ENCODE measurements around the gene ITGB6.

Gene ITGB6

GRCh38 chr2:160140471-160140870, 59.6 kb downstream of the ITGB6 start:
- TF ChIP-seq, protein P1, sequence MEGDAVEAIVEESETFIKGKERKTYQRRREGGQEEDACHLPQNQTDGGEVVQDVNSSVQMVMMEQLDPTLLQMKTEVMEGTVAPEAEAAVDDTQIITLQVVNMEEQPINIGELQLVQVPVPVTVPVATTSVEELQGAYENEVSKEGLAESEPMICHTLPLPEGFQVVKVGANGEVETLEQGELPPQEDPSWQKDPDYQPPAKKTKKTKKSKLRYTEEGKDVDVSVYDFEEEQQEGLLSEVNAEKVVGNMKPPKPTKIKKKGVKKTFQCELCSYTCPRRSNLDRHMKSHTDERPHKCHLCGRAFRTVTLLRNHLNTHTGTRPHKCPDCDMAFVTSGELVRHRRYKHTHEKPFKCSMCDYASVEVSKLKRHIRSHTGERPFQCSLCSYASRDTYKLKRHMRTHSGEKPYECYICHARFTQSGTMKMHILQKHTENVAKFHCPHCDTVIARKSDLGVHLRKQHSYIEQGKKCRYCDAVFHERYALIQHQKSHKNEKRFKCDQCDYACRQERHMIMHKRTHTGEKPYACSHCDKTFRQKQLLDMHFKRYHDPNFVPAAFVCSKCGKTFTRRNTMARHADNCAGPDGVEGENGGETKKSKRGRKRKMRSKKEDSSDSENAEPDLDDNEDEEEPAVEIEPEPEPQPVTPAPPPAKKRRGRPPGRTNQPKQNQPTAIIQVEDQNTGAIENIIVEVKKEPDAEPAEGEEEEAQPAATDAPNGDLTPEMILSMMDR (IDR thresholded peaks at IDR 0.05; ENCODE audit: borderline replicate concordance, insufficient read depth, low read depth, low read length) = no peak
- no peak overlapping the region for H3K4me3 ChIP-seq (ENCODE audit: low read depth, low read length)

DNA sequence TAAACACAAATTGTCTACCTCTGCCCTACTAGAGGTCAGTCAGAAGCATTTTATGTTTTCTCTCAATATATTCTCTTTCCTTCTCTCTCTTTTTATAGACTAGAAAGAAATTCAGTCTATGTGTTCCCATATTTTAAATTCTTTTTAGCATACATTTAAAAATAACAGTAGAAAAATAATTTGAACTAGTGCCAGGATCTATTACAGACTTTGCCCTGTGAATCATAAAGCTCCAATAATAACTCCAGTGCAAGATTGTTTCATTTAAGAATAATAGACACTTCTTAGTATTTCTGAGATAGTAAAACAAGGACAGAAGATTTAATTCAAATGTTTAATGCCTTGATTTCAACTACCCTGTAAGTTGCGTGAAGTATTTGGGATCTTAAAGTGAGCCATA, 60.1 kb downstream of the ITGB6 start:
- H3K4me3 ChIP-seq (ENCODE audit: low read depth, low read length) = no peak overlapping the region
- TF ChIP-seq, protein P1 (IDR thresholded peaks at IDR 0.05; ENCODE audit: borderline replicate concordance, insufficient read depth, low read depth, low read length) = no peak

DNA sequence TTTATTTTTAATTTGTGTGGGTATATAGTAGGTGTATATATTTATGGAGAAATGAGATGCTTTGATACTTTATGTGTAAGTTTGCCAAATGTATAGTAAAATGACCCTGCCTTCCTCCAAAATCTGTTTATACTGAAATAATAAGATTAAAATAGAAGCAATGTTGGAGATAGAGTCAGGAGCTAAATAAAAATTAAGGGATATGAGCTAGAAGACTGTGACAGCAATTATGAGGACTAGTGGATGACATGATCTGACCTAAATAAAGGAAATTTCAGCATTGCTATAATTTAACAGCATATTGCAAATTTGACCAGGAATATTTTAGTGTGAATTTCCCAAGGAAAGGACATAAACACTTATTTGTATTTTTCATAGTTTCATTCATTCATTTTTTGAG, 60.7 kb downstream of the ITGB6 start:
- H3K4me3 ChIP-seq (ENCODE audit: low read depth, low read length) = no peak overlapping the region
- TF ChIP-seq, protein P1 (IDR thresholded peaks at IDR 0.05; ENCODE audit: borderline replicate concordance, insufficient read depth, low read depth, low read length) = no peak

DNA sequence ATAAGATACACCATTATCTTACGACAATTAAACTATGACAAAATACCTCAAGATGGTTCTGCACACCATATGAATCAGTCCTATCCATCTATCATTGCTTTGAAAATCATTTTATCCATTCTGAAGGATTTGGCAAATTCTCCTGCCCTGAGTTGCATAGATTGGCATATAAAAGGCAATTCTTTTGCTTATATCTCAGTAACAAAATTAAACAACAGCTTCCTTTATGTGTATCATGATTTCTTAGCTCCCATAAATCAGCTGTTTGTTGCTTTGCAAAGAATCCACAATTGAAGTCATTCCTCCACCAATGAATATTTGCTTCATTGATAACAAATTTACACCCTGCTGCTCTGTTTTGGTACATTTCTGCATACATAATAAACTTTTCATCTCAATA, 61.7 kb downstream of the ITGB6 start:
- H3K4me3 ChIP-seq (ENCODE audit: low read depth, low read length) = no peak overlapping the region
- TF ChIP-seq, protein P1 (IDR thresholded peaks at IDR 0.05; ENCODE audit: borderline replicate concordance, insufficient read depth, low read depth, low read length) = no peak

DNA sequence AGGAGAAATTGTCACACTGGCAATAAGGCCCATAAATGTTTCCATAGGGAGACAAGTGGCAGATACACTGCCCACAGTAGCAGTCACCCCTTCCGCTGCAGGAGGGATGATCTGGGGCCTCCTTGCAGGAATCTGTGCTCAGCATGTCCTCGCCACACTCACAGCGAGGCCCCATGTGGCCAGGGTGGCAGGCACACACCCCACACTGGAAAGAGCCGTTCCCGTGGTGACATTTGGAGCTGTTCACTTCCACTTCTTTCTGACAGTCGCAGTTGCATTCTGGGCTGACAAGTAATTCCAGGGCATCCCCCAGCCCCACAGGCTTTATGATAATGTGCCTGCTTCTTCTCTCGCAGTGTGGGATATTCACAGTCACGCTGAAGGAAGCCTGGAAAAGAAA, 62.6 kb downstream of the ITGB6 start:
- TF ChIP-seq, protein P1 (IDR thresholded peaks at IDR 0.05; ENCODE audit: borderline replicate concordance, insufficient read depth, low read depth, low read length) = no peak
- no peak overlapping the region for H3K4me3 ChIP-seq (ENCODE audit: low read depth, low read length)

GRCh38 chr2:160132761-160133160, 67.3 kb downstream of the ITGB6 start:
- TF ChIP-seq, protein P1 (IDR thresholded peaks at IDR 0.05; ENCODE audit: borderline replicate concordance, insufficient read depth, low read depth, low read length) = no peak
- no peak overlapping the region for H3K4me3 ChIP-seq (ENCODE audit: low read depth, low read length)

DNA sequence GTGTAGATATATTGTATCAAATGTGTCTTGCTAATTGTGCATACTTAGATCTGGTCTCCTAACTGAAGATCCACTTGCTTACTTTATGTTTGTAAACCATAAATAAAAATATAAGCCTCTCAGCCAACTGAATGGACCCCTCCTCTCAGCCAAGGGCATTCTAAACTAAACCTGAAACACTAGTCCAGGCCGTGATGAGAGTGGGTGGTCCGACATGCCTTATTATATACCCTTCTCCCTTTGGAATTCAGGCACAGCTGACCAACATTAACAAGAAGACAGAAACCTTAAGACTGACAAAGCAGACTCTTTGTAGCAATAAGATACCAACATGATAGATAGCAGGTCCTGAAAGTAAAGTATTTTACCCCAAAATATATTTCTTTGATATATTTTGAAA, 73.3 kb downstream of the ITGB6 start:
- no peak overlapping the region for H3K4me3 ChIP-seq (ENCODE audit: low read depth, low read length)
- TF ChIP-seq, protein P1 (IDR thresholded peaks at IDR 0.05; ENCODE audit: borderline replicate concordance, insufficient read depth, low read depth, low read length) = no peak

Measured in GM12875 (cell line).